ENCODE results near the gene SNX27.
"Not testable (repeated sequence)": the region's sequence is repeated elsewhere in the genome, so short reads cannot be mapped to it uniquely, and the experiment has no call there.

SNX27 gene

GRCh38 chr1:151721788-151722510, 110.1 kb downstream of the SNX27 start:
- FAIRE-seq (peak; percentile 13), DNase-seq (ENCODE audit: insufficient read length, low spot score) (no peak)
- TF ChIP-seq SPI1 (IDR thresholded peaks at IDR 0.05; ENCODE audit: low read depth, low read length) (no peak), POLR2AphosphoS5 (IDR thresholded peaks at IDR 0.05; ENCODE audit: low read depth, low read length) (no peak), TAF1 (IDR thresholded peaks at IDR 0.05; ENCODE audit: low read depth, low read length) (no peak), POLR2A (IDR thresholded peaks at IDR 0.05; ENCODE audit: low read depth, low read length) (no peak), POU2F2 (IDR thresholded peaks at IDR 0.05; ENCODE audit: low read depth, low read length) (no peak), PAX5 (IDR thresholded peaks at IDR 0.05; ENCODE audit: insufficient read depth, low read length, severe bottlenecking) (no peak)

- FAIRE-seq (no peak), DNase-seq (ENCODE audit: insufficient read length, low spot score) (no peak)
- TF ChIP-seq PAX5 (IDR thresholded peaks at IDR 0.05; ENCODE audit: insufficient read depth, low read length, severe bottlenecking) (no peak), POLR2AphosphoS5 (IDR thresholded peaks at IDR 0.05; ENCODE audit: low read depth, low read length) (no peak)
Observed at GRCh38 chr1:151723726-151724370, 112.0 kb downstream of the SNX27 start.

DNA sequence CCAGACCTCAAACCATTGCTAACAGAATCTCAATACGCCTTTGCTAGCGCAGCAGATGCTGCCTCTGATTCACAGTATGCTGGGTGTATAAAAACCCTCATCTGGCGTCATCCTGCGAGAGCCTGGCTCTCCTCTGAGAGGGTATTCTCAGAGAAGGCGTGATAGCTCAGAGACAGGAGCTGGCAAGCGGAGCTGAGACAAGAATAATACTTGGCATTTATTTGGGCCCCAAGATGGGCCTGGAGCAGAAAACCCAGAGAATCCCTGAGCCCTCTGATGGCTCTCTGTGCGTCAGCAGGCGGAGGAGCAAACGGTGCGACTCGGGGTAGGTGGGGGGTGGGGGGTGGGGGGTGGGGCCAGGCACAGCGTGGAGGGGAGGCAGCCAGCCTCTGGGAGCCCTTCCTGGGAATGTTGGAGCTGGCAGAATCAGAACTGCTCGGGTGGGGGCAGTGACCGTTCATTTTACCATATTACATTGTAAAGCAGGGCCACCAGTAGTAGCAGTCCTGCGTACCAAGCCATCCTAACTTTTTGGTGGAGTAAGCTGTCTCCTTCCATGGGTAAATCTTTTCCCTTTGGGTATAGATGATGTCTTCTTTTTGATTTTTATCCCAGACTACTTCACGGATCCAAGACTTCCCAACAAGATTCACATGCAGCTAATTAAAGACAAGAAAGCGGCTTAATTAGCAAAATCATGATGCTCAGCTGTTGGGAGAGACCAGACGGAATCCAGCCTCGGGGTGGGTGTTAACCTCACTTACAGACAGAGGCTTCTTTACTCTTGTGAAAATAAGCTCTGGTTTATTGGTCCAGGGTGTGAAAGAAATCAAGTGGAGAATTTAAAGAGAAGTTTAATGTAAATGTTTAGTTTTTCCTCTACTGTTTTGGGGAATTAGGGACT, 116.6 kb downstream of the SNX27 start:
- FAIRE-seq (no peak), DNase-seq (ENCODE audit: insufficient read length, low spot score) (no peak)
- TF ChIP-seq POU2F2 (IDR thresholded peaks at IDR 0.05; ENCODE audit: low read depth, low read length) (no peak), SPI1 (IDR thresholded peaks at IDR 0.05; ENCODE audit: low read depth, low read length) (no peak), PAX5 (IDR thresholded peaks at IDR 0.05; ENCODE audit: insufficient read depth, low read length, severe bottlenecking) (no peak), TAF1 (IDR thresholded peaks at IDR 0.05; ENCODE audit: low read depth, low read length) (no peak), POLR2A (IDR thresholded peaks at IDR 0.05; ENCODE audit: low read depth, low read length) (no peak), POLR2AphosphoS5 (IDR thresholded peaks at IDR 0.05; ENCODE audit: low read depth, low read length) (no peak)

GRCh38 chr1:151729157-151729965, 117.5 kb downstream of the SNX27 start:
- TF ChIP-seq PAX5 (IDR thresholded peaks at IDR 0.05; ENCODE audit: insufficient read depth, low read length, severe bottlenecking) (no peak), POLR2A (IDR thresholded peaks at IDR 0.05; ENCODE audit: low read depth, low read length) (no peak), POLR2AphosphoS5 (IDR thresholded peaks at IDR 0.05; ENCODE audit: low read depth, low read length) (no peak), POU2F2 (IDR thresholded peaks at IDR 0.05; ENCODE audit: low read depth, low read length) (no peak), TAF1 (IDR thresholded peaks at IDR 0.05; ENCODE audit: low read depth, low read length) (no peak), SPI1 (IDR thresholded peaks at IDR 0.05; ENCODE audit: low read depth, low read length) (no peak)
- FAIRE-seq, result no peak
- no peak for DNase-seq (ENCODE audit: insufficient read length, low spot score)

- TF ChIP-seq POLR2A (IDR thresholded peaks at IDR 0.05; ENCODE audit: low read depth, low read length) (no peak), POLR2AphosphoS5 (IDR thresholded peaks at IDR 0.05; ENCODE audit: low read depth, low read length) (no peak), POU2F2 (IDR thresholded peaks at IDR 0.05; ENCODE audit: low read depth, low read length) (no peak), SPI1 (IDR thresholded peaks at IDR 0.05; ENCODE audit: low read depth, low read length) (no peak), TAF1 (IDR thresholded peaks at IDR 0.05; ENCODE audit: low read depth, low read length) (no peak), PAX5 (IDR thresholded peaks at IDR 0.05; ENCODE audit: insufficient read depth, low read length, severe bottlenecking) (no peak)
- FAIRE-seq (no peak), DNase-seq (ENCODE audit: insufficient read length, low spot score) (no peak)
Observed at GRCh38 chr1:151729966-151730291, 118.1 kb downstream of the SNX27 start.

DNA sequence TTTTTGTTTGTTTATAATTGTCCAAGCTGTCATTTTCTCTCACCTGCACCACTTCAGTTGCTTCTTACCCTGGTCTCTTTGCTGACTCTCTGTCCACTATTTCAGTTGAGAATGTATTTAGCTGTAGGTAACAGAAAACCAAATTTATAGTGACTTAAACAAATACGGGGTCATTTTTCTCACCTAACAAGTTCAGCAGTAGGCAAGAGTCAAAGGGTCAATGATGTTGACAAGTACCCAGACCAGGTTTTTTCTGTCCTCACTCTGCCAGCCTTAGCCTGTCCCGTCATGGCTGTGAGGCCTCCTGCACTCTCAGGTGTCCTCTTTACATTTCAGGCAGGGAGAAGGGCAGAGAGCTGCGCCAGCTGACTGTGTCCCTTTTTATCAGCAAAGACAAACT, 121.3 kb downstream of the SNX27 start:
- FAIRE-seq (no peak), DNase-seq (ENCODE audit: insufficient read length, low spot score) (no peak)
- no peak for TF ChIP-seq POU2F2 (IDR thresholded peaks at IDR 0.05; ENCODE audit: low read depth, low read length)

DNA sequence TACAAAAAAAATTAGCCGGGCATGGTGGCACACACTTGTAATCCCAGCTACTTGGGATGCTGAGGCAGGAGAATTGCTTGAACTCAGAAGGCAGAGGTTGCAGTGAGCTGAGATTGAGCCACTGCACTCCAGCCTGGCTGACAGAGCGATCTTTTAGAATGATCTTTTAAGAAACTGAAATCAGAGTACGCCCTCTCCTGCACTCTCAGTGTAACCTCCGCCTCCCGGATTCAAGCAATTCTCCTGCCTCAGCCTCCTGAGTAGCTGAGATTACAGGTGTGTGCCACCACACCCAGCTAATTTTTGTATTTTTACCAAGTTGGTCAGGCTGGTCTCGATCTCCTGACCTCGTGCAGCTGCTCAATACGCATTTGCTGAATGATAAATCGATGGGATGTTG, 122.1 kb downstream of the SNX27 start:
- DNase-seq (ENCODE audit: insufficient read length, low spot score); FAIRE-seq: not testable (repeated sequence)

DNA sequence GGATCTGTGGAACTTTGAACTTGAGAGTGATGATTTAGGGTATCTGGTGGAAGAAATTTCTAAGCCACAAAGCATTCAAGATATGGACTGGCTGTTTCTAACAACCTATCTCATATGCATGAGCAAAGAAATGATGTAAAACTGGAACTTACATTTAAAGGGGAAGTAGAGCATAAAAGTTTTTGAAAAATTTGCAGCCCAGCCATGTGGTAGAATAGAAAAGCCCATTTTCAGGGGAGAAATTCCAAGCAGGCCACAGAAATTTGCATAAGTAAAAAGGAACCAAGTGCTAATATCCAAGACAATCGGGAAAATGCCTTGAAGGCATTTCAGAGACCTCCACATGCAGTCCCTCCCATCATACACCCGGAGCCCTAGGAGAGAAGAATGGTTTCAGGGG, 125.2 kb downstream of the SNX27 start:
- FAIRE-seq (no peak), DNase-seq (ENCODE audit: insufficient read length, low spot score) (no peak)
- TF ChIP-seq POU2F2 (IDR thresholded peaks at IDR 0.05; ENCODE audit: low read depth, low read length), result no peak
- no peak for TF ChIP-seq PAX5 (IDR thresholded peaks at IDR 0.05; ENCODE audit: insufficient read depth, low read length, severe bottlenecking)
- TF ChIP-seq POLR2AphosphoS5 (IDR thresholded peaks at IDR 0.05; ENCODE audit: low read depth, low read length), result no peak
- TF ChIP-seq TAF1 (IDR thresholded peaks at IDR 0.05; ENCODE audit: low read depth, low read length), result no peak
- no peak for TF ChIP-seq SPI1 (IDR thresholded peaks at IDR 0.05; ENCODE audit: low read depth, low read length)
- TF ChIP-seq POLR2A (IDR thresholded peaks at IDR 0.05; ENCODE audit: low read depth, low read length), result no peak

- DNase-seq (ENCODE audit: insufficient read length, low spot score) (no peak), FAIRE-seq (no peak)
- TF ChIP-seq POLR2A (IDR thresholded peaks at IDR 0.05; ENCODE audit: low read depth, low read length) (no peak), PAX5 (IDR thresholded peaks at IDR 0.05; ENCODE audit: insufficient read depth, low read length, severe bottlenecking) (no peak), TAF1 (IDR thresholded peaks at IDR 0.05; ENCODE audit: low read depth, low read length) (no peak), POU2F2 (IDR thresholded peaks at IDR 0.05; ENCODE audit: low read depth, low read length) (no peak), SPI1 (IDR thresholded peaks at IDR 0.05; ENCODE audit: low read depth, low read length) (no peak), POLR2AphosphoS5 (IDR thresholded peaks at IDR 0.05; ENCODE audit: low read depth, low read length) (no peak)
Observed at GRCh38 chr1:151737479-151737878, 125.6 kb downstream of the SNX27 start.
